Endothelial cell of umbilical vein (primary cell): ENCODE measurements around the gene EVI5. TPM values are rescaled to one million over a fixed set of nuclear protein-coding genes. Genes with fewer than 3 reads are reported as not detected.

Source experiments
- BruUV-seq: library from RNA; stranded (reverse); fragments of 400-500 nt; replicated peaks from 2 replicates; lab custom pipeline; 2021; lab: Mats Ljungman, UMichigan
- CTCF ChIA-PET: fragments of 300-600, 350-600 bp; sonication (Branson Sonifier 250); formaldehyde crosslinking; loops from one replicate; lab custom pipeline; 2021; ENCODE audit warnings: antibody characterized with exemption, inconsistent platforms; lab: Charles Lee
- POLR2A ChIA-PET: fragments of 300-600, 350-600 bp; sonication (Branson Sonifier 250); formaldehyde crosslinking; loops from one replicate; lab custom pipeline; 2021; ENCODE audit warnings: antibody characterized with exemption, inconsistent platforms; lab: Charles Lee
- DNase-seq: peaks from one replicate; pipeline ENCODE4 v3.0.0-alpha.2; 2011; ENCODE audit warnings: low read depth, low spot score
- FAIRE-seq: peaks from 2 replicates; lab custom pipeline; 2011; peaks lifted over from hg19 to GRCh38; lab: Jason Lieb, UNC
- H2AFZ ChIP-seq: 2 replicates; pipeline ENCODE4 v1.6.0; 2012; ENCODE audit warnings: low read depth, low read length, control low read depth, inconsistent platforms
- H3K27ac ChIP-seq: 2 replicates; pipeline ENCODE4 v1.5.1; 2011; ENCODE audit warnings: low read depth, mild to moderate bottlenecking, control low read depth, low read length, moderate library complexity; ENCODE audit not compliant: insufficient read depth
- H3K27me3 ChIP-seq, 2 experiments: 2 replicates each; pipeline versions ENCODE4 v1.6.0 to v1.6.1; 2011; ENCODE audit warnings: low read length in 2 of 2, mixed read lengths in 1 of 2; ENCODE audit not compliant: control insufficient read depth in 2 of 2, insufficient read depth in 2 of 2
- H3K36me3 ChIP-seq, 2 experiments: 2 replicates in 1 of 2; 3 replicates in 1 of 2; pipeline ENCODE4 v1.5.1; 2011; ENCODE audit warnings: low read length in 2 of 2, mild to moderate bottlenecking in 1 of 2, moderate library complexity in 1 of 2; ENCODE audit not compliant: control insufficient read depth in 2 of 2, insufficient read depth in 2 of 2; ENCODE audit errors: extremely low read depth in 1 of 2
- H3K4me1 ChIP-seq: 3 replicates; pipeline ENCODE4 v1.5.1; 2011; ENCODE audit warnings: mild to moderate bottlenecking, low read length; ENCODE audit not compliant: control insufficient read depth, insufficient read depth; ENCODE audit errors: extremely low read depth
- H3K4me2 ChIP-seq: 2 replicates; pipeline ENCODE4 v1.6.1; 2011; ENCODE audit warnings: low read length, control low read depth, mixed read lengths; ENCODE audit not compliant: insufficient read depth
- H3K4me3 ChIP-seq, 3 experiments: fragments of 200-600 bp in 1 of 3; sonication (generic), shearing (Covaris generic) in 1 of 3; replicated peaks in 1 of 3; 2 replicates each; pipeline ENCODE4 v1.5.1; 2011 to 2016; ENCODE audit warnings: control low read depth in 3 of 3, low read length in 3 of 3, mild to moderate bottlenecking in 2 of 3, inconsistent platforms in 1 of 3, low read depth in 1 of 3, moderate library complexity in 1 of 3; ENCODE audit not compliant: insufficient read depth in 1 of 3
- H3K79me2 ChIP-seq: 2 replicates; pipeline ENCODE4 v1.6.0; 2012; ENCODE audit warnings: low read length, inconsistent platforms; ENCODE audit not compliant: control insufficient read depth, insufficient read depth
- H3K9ac ChIP-seq: replicated peaks from 2 replicates; pipeline ENCODE3; 2011; ENCODE audit warnings: low read length, control low read depth; ENCODE audit not compliant: insufficient read depth; ENCODE audit errors: extremely low read depth
- H3K9me1 ChIP-seq: replicated peaks from 3 replicates; pipeline ENCODE4 v1.6.0; 2011; ENCODE audit warnings: mild to moderate bottlenecking, low read length; ENCODE audit not compliant: control insufficient read depth, insufficient read depth; ENCODE audit errors: extremely low read depth
- H3K9me3 ChIP-seq: replicated peaks from 2 replicates; pipeline ENCODE4 v1.5.1; 2012; ENCODE audit warnings: low read length, inconsistent platforms; ENCODE audit not compliant: control insufficient read depth, insufficient read depth
- H4K20me1 ChIP-seq: replicated peaks from 2 replicates; pipeline ENCODE3; 2011; ENCODE audit warnings: mild to moderate bottlenecking, low read length; ENCODE audit not compliant: control insufficient read depth, insufficient read depth; ENCODE audit errors: extremely low read depth
- EZH2 ChIP-seq: IDR thresholded peaks from 2 replicates; pipeline ENCODE4 v1.6.1; 2012; ENCODE audit warnings: borderline replicate concordance, low read depth, mild to moderate bottlenecking, moderate library complexity, low read length, inconsistent platforms; ENCODE audit not compliant: severe bottlenecking
- FOS ChIP-seq: IDR thresholded peaks from 2 replicates; pipeline ENCODE4 v1.6.1; 2011; ENCODE audit warnings: mild to moderate bottlenecking, low read length, moderate library complexity, borderline replicate concordance; ENCODE audit not compliant: insufficient read depth
- GATA2 ChIP-seq: IDR thresholded peaks from 2 replicates; pipeline ENCODE4 v1.7.0; 2011; ENCODE audit warnings: low read depth, mild to moderate bottlenecking, moderate library complexity, mixed read lengths, low read length; ENCODE audit not compliant: insufficient read length, insufficient read depth
- JUN ChIP-seq: IDR thresholded peaks from 2 replicates; pipeline ENCODE4 v1.6.1; 2011; ENCODE audit warnings: borderline replicate concordance, low read depth; ENCODE audit not compliant: insufficient read length, insufficient read depth
- MYC ChIP-seq: IDR thresholded peaks from one replicate; pipeline ENCODE4 v1.6.1; 2011; ENCODE audit warnings: mild to moderate bottlenecking, low read depth, low read length
- POLR2A ChIP-seq: IDR thresholded peaks from 2 replicates; pipeline ENCODE4 v1.6.1; 2012; ENCODE audit warnings: low read depth, mild to moderate bottlenecking, control low read depth, low read length
- POLR2AphosphoS5 ChIP-seq: IDR thresholded peaks from 2 replicates; pipeline ENCODE4 v1.6.1; 2012; ENCODE audit warnings: low read depth, mild to moderate bottlenecking, control low read depth, low read length, moderate library complexity; ENCODE audit not compliant: insufficient read depth
- dilution Hi-C: fragments of 300-500 bp; cut with MboI; formaldehyde crosslinking; loops from one replicate; pipeline ENCODE4 v1.15.0; 2019; ENCODE audit warnings: low sequenced_read_pairs; ENCODE audit not compliant: extremely low pct_ligation_motif_present
- intact Hi-C: fragments of 100-400 bp; cut with micrococcal nuclease; formaldehyde crosslinking; loops from one replicate; pipeline ENCODE4 v1.10.0; 2022
- polyA plus RNA-seq, 4 experiments: library from polyadenylated mRNA; depleted of rRNA in 3 of 4; stranded (reverse) in 3 of 4; unstranded in 1 of 4; fragments of >200 nt; gene quantifications; 2 replicates each; pipeline versions ENCODE4 v1.2.1 to v1.2.3, GENCODE V29; 2011 to 2012; ENCODE audit warnings: missing spikeins in 1 of 4
- total RNA-seq: library from RNA; stranded (reverse); gene quantifications from 2 replicates; pipeline ENCODE4 v1.2.3, GENCODE V29; 2021
- TF ChIP-seq, protein P1 (sequence below): IDR thresholded peaks from 2 replicates; pipeline ENCODE4 v1.6.1; 2011; ENCODE audit not compliant: insufficient read depth, insufficient read length
- TF ChIP-seq, protein P2 (sequence below), 2 donors: IDR thresholded peaks; 1 replicate in 1 of 2; 2 replicates in 1 of 2; pipeline ENCODE4 v1.5.1; 2011; ENCODE audit warnings: low read length in 2 of 2, mild to moderate bottlenecking in 2 of 2, moderate library complexity in 2 of 2, control low read depth in 1 of 2, inconsistent platforms in 1 of 2, low read depth in 1 of 2; ENCODE audit not compliant: insufficient read depth in 1 of 2; ENCODE audit errors: extremely low read depth in 1 of 2

Gene EVI5
- total and polyA plus RNA-seq, 2 donors (not counting 3 experiments of a cell fraction or from before 2014, with no cell fraction given): 5.0 to 26.2 TPM

DNA sequence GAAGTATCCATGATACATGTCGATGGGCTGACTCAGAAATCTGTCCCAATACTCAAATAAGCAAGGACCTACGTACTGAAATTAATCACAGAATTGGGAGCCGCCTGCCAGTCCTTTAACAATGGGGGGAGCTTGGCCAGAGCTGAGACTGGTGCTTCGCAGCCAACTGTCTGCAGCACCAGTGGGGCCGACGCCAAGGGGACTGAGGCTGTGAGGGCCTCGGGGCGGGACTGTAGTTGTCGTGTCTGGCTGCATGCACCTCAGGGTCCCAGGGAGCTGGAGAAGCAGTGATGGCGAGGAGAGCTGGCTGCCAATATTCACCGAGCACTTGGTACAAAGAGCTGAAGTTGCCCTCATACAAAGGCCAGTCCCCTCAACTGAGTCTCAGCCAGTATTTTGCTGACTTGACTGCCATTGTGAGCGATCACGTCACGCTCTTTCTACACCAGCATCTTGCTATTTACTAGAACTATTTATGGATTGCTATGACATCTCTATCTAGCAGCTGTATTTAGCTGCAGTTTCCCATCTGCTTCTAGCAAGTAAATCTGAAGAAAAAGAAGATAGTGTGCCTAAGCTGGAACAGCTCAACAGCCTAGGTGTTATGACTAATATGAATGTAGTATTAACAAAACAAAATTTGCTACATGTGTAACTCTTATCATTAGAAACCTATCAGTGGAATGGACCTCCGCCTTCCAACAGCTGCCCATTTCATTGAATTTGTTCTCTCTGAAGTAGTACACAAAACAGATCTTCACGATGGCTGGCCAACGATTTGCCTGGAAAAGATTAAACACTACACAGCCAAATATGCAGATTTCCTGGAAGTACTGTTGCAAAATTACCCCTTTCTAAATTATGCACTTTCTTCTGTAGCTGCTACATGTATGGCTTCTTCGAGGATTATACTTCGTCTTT lies 29.1 kb downstream of the EVI5 start:
- intact Hi-C loops (no loop called here), dilution Hi-C loops (no loop called here)
- H3K4me2 ChIP-seq: no peak overlapping the region
- H3K4me1 ChIP-seq: peaks cover 14% of the 10 kb centered on the region
- H2AFZ ChIP-seq: no peak overlapping the region
- H3K27me3 ChIP-seq: no peaks in the 10 kb centered on the region
- BruUV-seq: no TSS peak
- DNase-seq (no peak), FAIRE-seq (no peak)
- peaks cover 15% of the 10 kb centered on the region for H3K79me2 ChIP-seq
- TF ChIP-seq, protein P1, sequence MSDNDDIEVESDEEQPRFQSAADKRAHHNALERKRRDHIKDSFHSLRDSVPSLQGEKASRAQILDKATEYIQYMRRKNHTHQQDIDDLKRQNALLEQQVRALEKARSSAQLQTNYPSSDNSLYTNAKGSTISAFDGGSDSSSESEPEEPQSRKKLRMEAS: no peak
- TF ChIP-seq POLR2A: no peak
- TF ChIP-seq, protein P2, sequence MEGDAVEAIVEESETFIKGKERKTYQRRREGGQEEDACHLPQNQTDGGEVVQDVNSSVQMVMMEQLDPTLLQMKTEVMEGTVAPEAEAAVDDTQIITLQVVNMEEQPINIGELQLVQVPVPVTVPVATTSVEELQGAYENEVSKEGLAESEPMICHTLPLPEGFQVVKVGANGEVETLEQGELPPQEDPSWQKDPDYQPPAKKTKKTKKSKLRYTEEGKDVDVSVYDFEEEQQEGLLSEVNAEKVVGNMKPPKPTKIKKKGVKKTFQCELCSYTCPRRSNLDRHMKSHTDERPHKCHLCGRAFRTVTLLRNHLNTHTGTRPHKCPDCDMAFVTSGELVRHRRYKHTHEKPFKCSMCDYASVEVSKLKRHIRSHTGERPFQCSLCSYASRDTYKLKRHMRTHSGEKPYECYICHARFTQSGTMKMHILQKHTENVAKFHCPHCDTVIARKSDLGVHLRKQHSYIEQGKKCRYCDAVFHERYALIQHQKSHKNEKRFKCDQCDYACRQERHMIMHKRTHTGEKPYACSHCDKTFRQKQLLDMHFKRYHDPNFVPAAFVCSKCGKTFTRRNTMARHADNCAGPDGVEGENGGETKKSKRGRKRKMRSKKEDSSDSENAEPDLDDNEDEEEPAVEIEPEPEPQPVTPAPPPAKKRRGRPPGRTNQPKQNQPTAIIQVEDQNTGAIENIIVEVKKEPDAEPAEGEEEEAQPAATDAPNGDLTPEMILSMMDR (IDR thresholded peaks at IDR 0.05; ENCODE audit: extremely low read depth in 1 of 2, insufficient read depth in 1 of 2, low read depth in 1 of 2, low read length in 2 of 2): no peak
- TF ChIP-seq FOS: no peak
- TF ChIP-seq POLR2AphosphoS5: no peak
- TF ChIP-seq GATA2: no peak
- TF ChIP-seq EZH2: no peak
- no peak for TF ChIP-seq MYC
- TF ChIP-seq JUN: no peak
- no peak overlapping the region for H3K9ac ChIP-seq
- H3K27ac ChIP-seq: no peak overlapping the region
- ChIA-PET POLR2A (no interaction called here), CTCF (interaction anchor here (1.5 to 1.7 kb wide), 3 partner anchors 20 to 63 kb away, joined by 4 to 6 read pairs (median 6); no protein-coding TSS in a partner anchor)
- H3K9me1 ChIP-seq: no peaks in the 10 kb centered on the region
- no peaks in the 10 kb centered on the region for H3K9me3 ChIP-seq
- no peak overlapping the region for H3K4me3 ChIP-seq
- H3K36me3 ChIP-seq: peaks cover 0 to 2% of the 10 kb centered on the region in 2 experiments
- no peaks in the 10 kb centered on the region for H4K20me1 ChIP-seq
